Osteoblast (primary cell): Measurements from ENCODE around the gene ELN. TPM values are rescaled to one million over a fixed set of nuclear protein-coding genes. Genes with fewer than 3 reads are reported as not detected.
A peak's percentile ranks its signal among the peaks of the same experiment; 100 is the strongest.

ENCODE experiments used
- DNase-seq: peaks from one replicate; pipeline ENCODE4 v3.0.0; 2011; ENCODE audit warnings: low spot score, mixed read lengths; ENCODE audit not compliant: insufficient read length; ENCODE audit errors: missing footprints
- H2AFZ ChIP-seq: 2 replicates; pipeline ENCODE4 v1.6.0; 2011; ENCODE audit warnings: mild to moderate bottlenecking, low read length
- H3K27ac ChIP-seq: 2 replicates; pipeline ENCODE4 v1.5.1; 2011; ENCODE audit warnings: mild to moderate bottlenecking, low read depth, low read length, moderate library complexity
- H3K27me3 ChIP-seq: 2 replicates; pipeline ENCODE4 v1.6.0; 2012; ENCODE audit warnings: mild to moderate bottlenecking, control low read depth, inconsistent platforms, low read length, moderate library complexity; ENCODE audit not compliant: insufficient read depth
- H3K36me3 ChIP-seq: 2 replicates; pipeline ENCODE4 v1.5.1; 2011; ENCODE audit warnings: mild to moderate bottlenecking, low read length, control low read depth, moderate library complexity; ENCODE audit not compliant: insufficient read depth
- H3K4me1 ChIP-seq: 2 replicates; pipeline ENCODE4 v1.5.1; 2011; ENCODE audit warnings: mild to moderate bottlenecking, low read length, control low read depth, moderate library complexity; ENCODE audit not compliant: insufficient read depth
- H3K4me2 ChIP-seq: 2 replicates; pipeline ENCODE4 v1.6.0; 2011; ENCODE audit warnings: mild to moderate bottlenecking, low read length; ENCODE audit not compliant: insufficient read depth
- H3K4me3 ChIP-seq: fragments of 200-600 bp; sonication (generic); 3 replicates; pipeline ENCODE4 v1.5.1; 2012; ENCODE audit warnings: mild to moderate bottlenecking, low read length, inconsistent platforms; ENCODE audit not compliant: insufficient read depth
- H3K79me2 ChIP-seq: 2 replicates; pipeline ENCODE4 v1.6.0; 2012; ENCODE audit warnings: mild to moderate bottlenecking, low read length, control low read depth, inconsistent platforms; ENCODE audit not compliant: insufficient read depth
- H3K9me3 ChIP-seq: 2 replicates; pipeline ENCODE4 v1.5.1; 2011; ENCODE audit warnings: low read depth, low read length, control low read depth
- H4K20me1 ChIP-seq: 2 replicates; pipeline ENCODE4 v1.6.0; 2012; ENCODE audit warnings: mild to moderate bottlenecking, low read length, control low read depth; ENCODE audit not compliant: insufficient read depth
- total RNA-seq: library from RNA; depleted of rRNA; stranded (reverse); fragments of >200 nt; gene quantifications from 2 replicates; pipeline ENCODE4 v1.2.3, GENCODE V29; 2012
- TF ChIP-seq, protein P1 (sequence below): IDR thresholded peaks from 2 replicates; pipeline ENCODE4 v1.5.1; 2011; ENCODE audit warnings: mild to moderate bottlenecking, low read depth, low read length, moderate library complexity; ENCODE audit errors: extremely low read depth

Gene ELN
- total RNA-seq, 1 donor: 69.1 TPM

DNA sequence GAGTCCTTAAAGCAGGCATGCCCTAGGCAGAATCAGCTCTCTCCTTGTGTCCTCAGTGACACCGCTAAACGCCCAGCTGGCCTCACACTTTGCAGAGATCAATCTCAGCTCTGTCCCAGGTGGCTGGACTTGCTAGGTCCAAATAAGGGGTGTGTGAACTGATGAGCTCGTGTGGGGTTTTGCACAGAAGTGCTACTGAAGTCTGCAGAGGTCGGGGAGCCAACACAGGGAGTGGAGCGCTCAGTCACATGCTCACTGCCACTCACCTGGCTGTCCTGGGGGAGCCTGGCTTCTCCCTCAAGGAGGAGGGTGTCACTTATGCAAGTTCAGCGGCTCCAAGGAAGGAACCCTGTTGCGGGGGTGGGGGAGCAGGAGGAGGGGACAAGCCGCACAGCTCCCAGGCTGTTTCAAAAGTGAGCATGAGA, 2.0 kb downstream of the ELN start:
- no peak overlapping the region for H3K4me2 ChIP-seq

DNA sequence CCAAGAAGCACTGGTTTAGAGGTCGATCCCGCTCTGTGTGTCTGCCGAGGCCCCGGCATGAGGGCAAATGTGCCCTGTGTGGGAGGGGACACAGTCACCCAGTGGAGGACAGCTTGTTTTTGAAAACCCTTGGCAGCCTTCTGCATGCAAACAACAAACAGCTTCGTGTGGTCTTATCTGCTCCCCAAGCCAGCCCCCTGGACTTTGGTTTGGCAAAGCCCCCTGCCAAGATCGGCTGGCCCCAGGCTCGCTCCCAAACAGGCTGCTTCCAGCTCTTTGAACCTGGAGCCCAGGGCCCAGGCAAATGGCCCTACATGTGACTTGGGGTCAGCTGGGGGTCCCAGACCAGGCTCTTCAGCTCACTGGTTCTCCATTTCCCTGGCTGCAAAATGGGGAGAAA, 2.9 kb downstream of the ELN start:
- peaks cover 18% of the 10 kb centered on the region for H3K4me1 ChIP-seq
- H3K36me3 ChIP-seq: no peaks in the 10 kb centered on the region
- peaks cover 13% of the 10 kb centered on the region for H3K27me3 ChIP-seq
- H3K4me3 ChIP-seq: no peak overlapping the region
- H3K27ac ChIP-seq: no peak overlapping the region
- DNase-seq: peak; percentile 71
- H3K4me2 ChIP-seq: no peak overlapping the region
- H3K79me2 ChIP-seq: no peaks in the 10 kb centered on the region
- no peak overlapping the region for H2AFZ ChIP-seq
- H3K9me3 ChIP-seq: no peaks in the 10 kb centered on the region
- H4K20me1 ChIP-seq: no peaks in the 10 kb centered on the region
- TF ChIP-seq, protein P1, sequence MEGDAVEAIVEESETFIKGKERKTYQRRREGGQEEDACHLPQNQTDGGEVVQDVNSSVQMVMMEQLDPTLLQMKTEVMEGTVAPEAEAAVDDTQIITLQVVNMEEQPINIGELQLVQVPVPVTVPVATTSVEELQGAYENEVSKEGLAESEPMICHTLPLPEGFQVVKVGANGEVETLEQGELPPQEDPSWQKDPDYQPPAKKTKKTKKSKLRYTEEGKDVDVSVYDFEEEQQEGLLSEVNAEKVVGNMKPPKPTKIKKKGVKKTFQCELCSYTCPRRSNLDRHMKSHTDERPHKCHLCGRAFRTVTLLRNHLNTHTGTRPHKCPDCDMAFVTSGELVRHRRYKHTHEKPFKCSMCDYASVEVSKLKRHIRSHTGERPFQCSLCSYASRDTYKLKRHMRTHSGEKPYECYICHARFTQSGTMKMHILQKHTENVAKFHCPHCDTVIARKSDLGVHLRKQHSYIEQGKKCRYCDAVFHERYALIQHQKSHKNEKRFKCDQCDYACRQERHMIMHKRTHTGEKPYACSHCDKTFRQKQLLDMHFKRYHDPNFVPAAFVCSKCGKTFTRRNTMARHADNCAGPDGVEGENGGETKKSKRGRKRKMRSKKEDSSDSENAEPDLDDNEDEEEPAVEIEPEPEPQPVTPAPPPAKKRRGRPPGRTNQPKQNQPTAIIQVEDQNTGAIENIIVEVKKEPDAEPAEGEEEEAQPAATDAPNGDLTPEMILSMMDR: no peak

More for the DNA sequence above, 2.0 kb downstream of the ELN start:
- peaks cover 18% of the 10 kb centered on the region for H3K4me1 ChIP-seq
- H3K79me2 ChIP-seq: no peaks in the 10 kb centered on the region
- H3K4me3 ChIP-seq: no peak overlapping the region
- H2AFZ ChIP-seq: no peak overlapping the region
- TF ChIP-seq, protein P1: no peak
- H3K9me3 ChIP-seq: no peaks in the 10 kb centered on the region
- H4K20me1 ChIP-seq: no peaks in the 10 kb centered on the region
- H3K27ac ChIP-seq: no peak overlapping the region
- DNase-seq: peak; percentile 51
- H3K27me3 ChIP-seq: peaks cover 18% of the 10 kb centered on the region
- H3K36me3 ChIP-seq: no peaks in the 10 kb centered on the region

DNA sequence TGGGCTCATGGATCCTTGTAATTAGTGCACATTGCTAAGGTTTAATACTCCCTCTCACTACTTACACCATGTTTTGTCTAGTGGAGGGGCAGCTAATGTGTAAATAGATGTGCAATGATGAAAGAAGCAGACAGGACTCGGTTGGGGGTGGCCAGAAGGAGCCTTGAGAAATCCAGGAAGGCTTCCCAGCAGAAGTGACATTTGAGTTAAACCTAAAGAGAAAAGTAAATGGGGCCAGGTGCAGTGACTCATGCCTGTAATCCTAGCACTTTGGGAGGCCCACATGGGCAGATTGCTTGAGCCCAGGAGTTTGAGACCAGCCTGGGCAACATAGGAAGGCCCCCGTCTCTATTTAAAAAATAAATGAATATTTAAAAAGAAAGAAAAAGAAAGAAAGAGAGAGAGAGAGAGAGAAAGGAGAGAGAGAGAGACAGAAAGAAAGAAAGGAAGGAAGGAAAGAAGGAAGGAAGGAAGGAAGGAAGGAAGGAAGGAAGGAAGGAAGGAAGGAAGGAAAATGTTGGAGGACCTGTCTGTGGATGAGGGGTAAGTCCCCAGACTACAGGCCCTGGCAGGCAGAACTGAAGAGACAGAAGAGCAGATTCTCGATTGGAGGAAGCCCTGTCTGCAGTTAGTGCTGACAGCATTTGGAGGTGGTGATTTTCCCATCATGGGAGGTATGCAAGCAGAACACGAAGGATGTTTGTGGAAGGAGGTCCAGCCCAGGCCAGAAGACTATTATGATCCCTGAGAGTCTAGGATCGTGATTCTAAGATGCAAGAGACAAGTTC, 3.6 kb downstream of the ELN start:
- H3K4me1 ChIP-seq: peaks cover 18% of the 10 kb centered on the region
- peak overlapping the region; percentile 23 for H3K4me2 ChIP-seq

DNA sequence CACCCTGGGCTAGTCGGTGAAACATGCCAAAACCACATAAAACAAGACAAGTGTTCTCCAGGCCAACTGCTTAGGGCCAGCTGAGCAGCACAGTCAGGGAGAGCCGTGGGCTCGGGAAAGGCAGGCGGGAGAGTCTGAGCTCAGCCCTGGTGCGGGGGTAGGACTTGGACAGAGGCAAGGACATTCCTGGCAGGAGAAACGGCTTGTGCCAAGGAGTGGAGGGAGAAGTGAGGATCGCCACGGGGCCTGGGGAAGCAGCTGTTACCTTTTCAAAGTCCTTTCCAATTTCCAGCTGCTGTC, 4.2 kb downstream of the ELN start:
- H3K9me3 ChIP-seq: no peaks in the 10 kb centered on the region
- H2AFZ ChIP-seq: no peak overlapping the region
- H3K27me3 ChIP-seq: peaks cover 12% of the 10 kb centered on the region
- H3K27ac ChIP-seq: no peak overlapping the region
- H3K36me3 ChIP-seq: no peaks in the 10 kb centered on the region
- H3K4me2 ChIP-seq: peak overlapping the region; percentile 23
- no peak overlapping the region for H3K4me3 ChIP-seq
- H4K20me1 ChIP-seq: no peaks in the 10 kb centered on the region
- no peaks in the 10 kb centered on the region for H3K79me2 ChIP-seq
- DNase-seq: peak; percentile 93
- peaks cover 18% of the 10 kb centered on the region for H3K4me1 ChIP-seq
- TF ChIP-seq, protein P1: no peak

More for the DNA sequence above, 3.6 kb downstream of the ELN start:
- Histone ChIP-seq H3K79me2 (no peaks in the 10 kb centered on the region), H3K36me3 (no peaks in the 10 kb centered on the region), H2AFZ (no peak overlapping the region), H3K27me3 (peaks cover 12% of the 10 kb centered on the region), H3K27ac (no peak overlapping the region), H3K9me3 (no peaks in the 10 kb centered on the region), H3K4me3 (no peak overlapping the region), H4K20me1 (no peaks in the 10 kb centered on the region)
- TF ChIP-seq, protein P1: no peak
- peak; percentile 32 for DNase-seq
